Activated T-cell treated with anti-CD3 and anti-CD28 coated beads, Interleukin-2, amount 50 U/mL, for 24 hours (primary cell): ENCODE results near the gene DCAF4.

Experiments used
- DNase-seq: peaks from one replicate; pipeline ENCODE4 v3.0.0-alpha.2; 2020
- H3K27ac Mint-ChIP-seq: 2 replicates; pipeline ENCODE4 v1.8.0; 2020; ENCODE audit warnings: mild to moderate bottlenecking, mixed read lengths
- H3K27me3 Mint-ChIP-seq: 2 replicates; pipeline ENCODE4 v1.8.0; 2020; ENCODE audit warnings: mixed read lengths
- H3K36me3 Mint-ChIP-seq: 2 replicates; pipeline ENCODE4 v1.8.0; 2020; ENCODE audit warnings: low read depth, mixed read lengths
- H3K4me1 Mint-ChIP-seq: 2 replicates; pipeline ENCODE4 v1.8.0; 2020; ENCODE audit warnings: low read depth, mixed read lengths
- H3K4me3 Mint-ChIP-seq: 2 replicates; pipeline ENCODE4 v1.8.0; 2020; ENCODE audit warnings: mild to moderate bottlenecking, moderate library complexity, mixed read lengths
- H3K9me3 Mint-ChIP-seq: 2 replicates; pipeline ENCODE4 v1.8.0; 2020; ENCODE audit warnings: mixed read lengths

Gene DCAF4

GRCh38 chr14:72926292-72927028 lies at the start of gene DCAF4:
TSS of gene DCAF4 (plus strand) at chr14:72926464. CDS start at chr14:72937979, 11,515 bp downstream.
- H3K9me3 Mint-ChIP-seq = no peaks in the 10 kb centered on the region
- H3K4me1 Mint-ChIP-seq = peaks cover 21% of the 10 kb centered on the region
- H3K4me3 Mint-ChIP-seq = peak within 1 kb of the TSS; percentile 89
- peak; percentile 94 for DNase-seq
- H3K27me3 Mint-ChIP-seq = peaks cover 14% of the 10 kb centered on the region
- H3K27ac Mint-ChIP-seq = peak within 1 kb of the TSS; percentile 96
- peaks cover 11% of the 10 kb centered on the region for H3K36me3 Mint-ChIP-seq

GRCh38 chr14:72876710-72877063 lies 49.6 kb upstream of the DCAF4 start:
- peaks cover 2% of the 10 kb centered on the region for H3K9me3 Mint-ChIP-seq
- H3K4me3 Mint-ChIP-seq = no peak overlapping the region
- H3K27ac Mint-ChIP-seq = peak overlapping the region; percentile 50
- peaks cover 4% of the 10 kb centered on the region for H3K4me1 Mint-ChIP-seq
- no peaks in the 10 kb centered on the region for H3K27me3 Mint-ChIP-seq
- DNase-seq = no peak
- no peaks in the 10 kb centered on the region for H3K36me3 Mint-ChIP-seq

- H3K4me1 Mint-ChIP-seq = peaks cover 7% of the 10 kb centered on the region
- no peak overlapping the region for H3K27ac Mint-ChIP-seq
- peaks cover 3% of the 10 kb centered on the region for H3K27me3 Mint-ChIP-seq
- H3K9me3 Mint-ChIP-seq = no peaks in the 10 kb centered on the region
- H3K4me3 Mint-ChIP-seq = no peak overlapping the region
- no peak for DNase-seq
- H3K36me3 Mint-ChIP-seq = no peaks in the 10 kb centered on the region
These were observed 47.5 kb upstream of the DCAF4 start for GRCh38 chr14:72878746-72879145.

- peaks cover 5% of the 10 kb centered on the region for H3K27me3 Mint-ChIP-seq
- H3K4me1 Mint-ChIP-seq = peaks cover 11% of the 10 kb centered on the region
- no peak overlapping the region for H3K27ac Mint-ChIP-seq
- H3K9me3 Mint-ChIP-seq = no peaks in the 10 kb centered on the region
- DNase-seq = no peak
- no peaks in the 10 kb centered on the region for H3K36me3 Mint-ChIP-seq
- no peak overlapping the region for H3K4me3 Mint-ChIP-seq
These were observed 46.8 kb upstream of the DCAF4 start for GRCh38 chr14:72879431-72879830.

GRCh38 chr14:72880164-72880563 lies 46.1 kb upstream of the DCAF4 start:
- Mint-ChIP-seq H3K36me3 (no peaks in the 10 kb centered on the region), H3K9me3 (no peaks in the 10 kb centered on the region), H3K4me3 (no peak overlapping the region), H3K4me1 (peaks cover 11% of the 10 kb centered on the region), H3K27ac (no peak overlapping the region), H3K27me3 (peaks cover 5% of the 10 kb centered on the region)
- no peak for DNase-seq

- no peak for DNase-seq
- Mint-ChIP-seq H3K9me3 (no peaks in the 10 kb centered on the region), H3K27me3 (peaks cover 5% of the 10 kb centered on the region), H3K4me3 (no peak overlapping the region), H3K27ac (no peak overlapping the region), H3K36me3 (no peaks in the 10 kb centered on the region), H3K4me1 (peaks cover 11% of the 10 kb centered on the region)
These were observed 45.4 kb upstream of the DCAF4 start for GRCh38 chr14:72880820-72881219.

- Mint-ChIP-seq H3K4me3 (no peak overlapping the region), H3K9me3 (no peaks in the 10 kb centered on the region), H3K27ac (no peak overlapping the region), H3K36me3 (no peaks in the 10 kb centered on the region), H3K27me3 (peaks cover 5% of the 10 kb centered on the region), H3K4me1 (peaks cover 11% of the 10 kb centered on the region)
- no peak for DNase-seq
These were observed 44.7 kb upstream of the DCAF4 start for GRCh38 chr14:72881543-72881942.

GRCh38 chr14:72882047-72882446 lies 44.2 kb upstream of the DCAF4 start:
- H3K4me1 Mint-ChIP-seq = peaks cover 11% of the 10 kb centered on the region
- H3K36me3 Mint-ChIP-seq = no peaks in the 10 kb centered on the region
- no peak overlapping the region for H3K27ac Mint-ChIP-seq
- no peaks in the 10 kb centered on the region for H3K9me3 Mint-ChIP-seq
- no peak for DNase-seq
- no peak overlapping the region for H3K4me3 Mint-ChIP-seq
- H3K27me3 Mint-ChIP-seq = peaks cover 5% of the 10 kb centered on the region

GRCh38 chr14:72882463-72882862 lies 43.8 kb upstream of the DCAF4 start:
- H3K4me3 Mint-ChIP-seq = no peak overlapping the region
- no peaks in the 10 kb centered on the region for H3K9me3 Mint-ChIP-seq
- H3K4me1 Mint-ChIP-seq = peaks cover 11% of the 10 kb centered on the region

GRCh38 chr14:72883109-72883508 lies 43.2 kb upstream of the DCAF4 start:
- Mint-ChIP-seq H3K4me1 (peaks cover 11% of the 10 kb centered on the region), H3K4me3 (no peak overlapping the region), H3K27ac (no peak overlapping the region)

More at GRCh38 chr14:72882463-72882862, 43.8 kb upstream of the DCAF4 start:
- H3K27ac Mint-ChIP-seq = no peak overlapping the region
- DNase-seq = no peak
- H3K36me3 Mint-ChIP-seq = no peaks in the 10 kb centered on the region
- H3K27me3 Mint-ChIP-seq = peaks cover 5% of the 10 kb centered on the region

GRCh38 chr14:72883961-72884360 lies 42.3 kb upstream of the DCAF4 start:
- no peak for DNase-seq
- peaks cover 11% of the 10 kb centered on the region for H3K4me1 Mint-ChIP-seq

More at GRCh38 chr14:72883109-72883508, 43.2 kb upstream of the DCAF4 start:
- H3K9me3 Mint-ChIP-seq = no peaks in the 10 kb centered on the region
- no peaks in the 10 kb centered on the region for H3K36me3 Mint-ChIP-seq
- no peak for DNase-seq
- peaks cover 5% of the 10 kb centered on the region for H3K27me3 Mint-ChIP-seq

GRCh38 chr14:72884386-72884785 lies 41.9 kb upstream of the DCAF4 start:
- H3K27ac Mint-ChIP-seq = no peak overlapping the region

More at GRCh38 chr14:72883961-72884360, 42.3 kb upstream of the DCAF4 start:
- no peak overlapping the region for H3K4me3 Mint-ChIP-seq
- no peak overlapping the region for H3K27ac Mint-ChIP-seq
- H3K9me3 Mint-ChIP-seq = no peaks in the 10 kb centered on the region
- H3K27me3 Mint-ChIP-seq = peaks cover 5% of the 10 kb centered on the region
- H3K36me3 Mint-ChIP-seq = no peaks in the 10 kb centered on the region

GRCh38 chr14:72887514-72887913 lies 38.8 kb upstream of the DCAF4 start:
- peaks cover 26% of the 10 kb centered on the region for H3K27me3 Mint-ChIP-seq
- H3K36me3 Mint-ChIP-seq = no peaks in the 10 kb centered on the region
- no peak overlapping the region for H3K4me3 Mint-ChIP-seq
- peaks cover 16% of the 10 kb centered on the region for H3K4me1 Mint-ChIP-seq
- no peak overlapping the region for H3K27ac Mint-ChIP-seq
- no peak for DNase-seq
- no peaks in the 10 kb centered on the region for H3K9me3 Mint-ChIP-seq

More at GRCh38 chr14:72884386-72884785, 41.9 kb upstream of the DCAF4 start:
- DNase-seq = no peak
- Mint-ChIP-seq H3K27me3 (peaks cover 5% of the 10 kb centered on the region), H3K4me1 (peaks cover 11% of the 10 kb centered on the region), H3K9me3 (no peaks in the 10 kb centered on the region), H3K4me3 (no peak overlapping the region), H3K36me3 (no peaks in the 10 kb centered on the region)

- H3K27me3 Mint-ChIP-seq = peaks cover 29% of the 10 kb centered on the region
- H3K36me3 Mint-ChIP-seq = no peaks in the 10 kb centered on the region
- DNase-seq = no peak
- H3K4me3 Mint-ChIP-seq = no peak overlapping the region
- H3K9me3 Mint-ChIP-seq = no peaks in the 10 kb centered on the region
- H3K27ac Mint-ChIP-seq = no peak overlapping the region
- H3K4me1 Mint-ChIP-seq = peaks cover 20% of the 10 kb centered on the region
These were observed 38.1 kb upstream of the DCAF4 start for GRCh38 chr14:72888192-72888591.

GRCh38 chr14:72888636-72889201 lies 37.5 kb upstream of the DCAF4 start:
- H3K27ac Mint-ChIP-seq = no peak overlapping the region
- no peak overlapping the region for H3K4me3 Mint-ChIP-seq
- peaks cover 19% of the 10 kb centered on the region for H3K4me1 Mint-ChIP-seq
- peaks cover 26% of the 10 kb centered on the region for H3K27me3 Mint-ChIP-seq
- peaks cover 1% of the 10 kb centered on the region for H3K36me3 Mint-ChIP-seq
- no peak for DNase-seq
- no peaks in the 10 kb centered on the region for H3K9me3 Mint-ChIP-seq
